Liver (tissue), 9 donors: ENCODE results near the gene PRORP. TPM values are rescaled to one million over a fixed set of nuclear protein-coding genes. Genes with fewer than 3 reads are reported as not detected.

Source experiments
- DNase-seq: peaks from one replicate; pipeline ENCODE4 v3.0.0-alpha.2; 2017; ENCODE audit warnings: low spot score
- H3K27ac ChIP-seq, 2 donors: one replicate each; pipeline ENCODE4 v1.7.0; 2013; ENCODE audit warnings: inconsistent platforms in 2 of 2, low read length in 2 of 2, control low read depth in 1 of 2, low read depth in 1 of 2, mild to moderate bottlenecking in 1 of 2
- H3K27me3 ChIP-seq, 4 donors: one replicate each; pipeline versions ENCODE4 v1.6.1 to v1.7.0; 2013; ENCODE audit warnings: low read length in 3 of 4, inconsistent platforms in 1 of 4, mild to moderate bottlenecking in 1 of 4, moderate library complexity in 1 of 4; ENCODE audit not compliant: control insufficient read depth in 4 of 4, insufficient read depth in 4 of 4
- H3K36me3 ChIP-seq, 4 donors: one replicate each; pipeline versions ENCODE4 v1.6.1 to v1.7.0; 2013; ENCODE audit warnings: low read length in 3 of 4, mild to moderate bottlenecking in 3 of 4, low read depth in 1 of 4, moderate library complexity in 1 of 4; ENCODE audit not compliant: control insufficient read depth in 4 of 4, insufficient read depth in 3 of 4
- H3K4me1 ChIP-seq, 4 donors: one replicate each; pipeline versions ENCODE4 v1.6.1 to v1.7.0; 2013; ENCODE audit warnings: low read length in 3 of 4, mild to moderate bottlenecking in 3 of 4, moderate library complexity in 1 of 4; ENCODE audit not compliant: control insufficient read depth in 4 of 4, insufficient read depth in 4 of 4
- H3K4me3 ChIP-seq, 3 donors: one replicate each; pipeline versions ENCODE4 v1.6.1 to v1.7.0; 2013; ENCODE audit warnings: low read length in 3 of 3, control low read depth in 1 of 3, low read depth in 1 of 3, mild to moderate bottlenecking in 1 of 3
- H3K9ac ChIP-seq, 2 donors: one replicate each; pipeline ENCODE4 v1.7.0; 2013; ENCODE audit warnings: low read length in 2 of 2, mild to moderate bottlenecking in 2 of 2, moderate library complexity in 2 of 2, control low read depth in 1 of 2, low read depth in 1 of 2
- H3K9me3 ChIP-seq, 4 donors: one replicate each; pipeline versions ENCODE4 v1.6.1 to v1.7.0; 2013; ENCODE audit warnings: low read length in 3 of 4; ENCODE audit not compliant: control insufficient read depth in 4 of 4
- EGR1 ChIP-seq, 2 donors: IDR thresholded peaks; 2 replicates each; pipeline ENCODE4 v1.6.1; 2016 to 2018; ENCODE audit warnings: antibody characterized with exemption in 2 of 2, low read depth in 2 of 2
- FOXA1 ChIP-seq: IDR thresholded peaks from 2 replicates; pipeline ENCODE4 v1.6.1; 2016; ENCODE audit warnings: antibody characterized with exemption
- FOXA2 ChIP-seq: IDR thresholded peaks from 2 replicates; pipeline ENCODE4 v1.6.1; 2016; ENCODE audit warnings: antibody characterized with exemption
- GABPA ChIP-seq, 2 donors: IDR thresholded peaks in 1 of 2; conservative IDR thresholded peaks in 1 of 2; 2 replicates each; pipeline ENCODE4 v1.6.1; 2016; ENCODE audit warnings: antibody characterized with exemption in 2 of 2, mild to moderate bottlenecking in 1 of 2, moderate library complexity in 1 of 2
- HNF4A ChIP-seq, 2 donors: conservative IDR thresholded peaks; 2 replicates each; pipeline ENCODE4 v1.6.1; 2016; ENCODE audit warnings: antibody characterized with exemption in 2 of 2, mild to moderate bottlenecking in 2 of 2
- JUND ChIP-seq, 2 donors: IDR thresholded peaks; 2 replicates each; pipeline ENCODE4 v1.6.1; 2016; ENCODE audit warnings: antibody characterized with exemption in 2 of 2
- NR2F2 ChIP-seq: IDR thresholded peaks from 2 replicates; pipeline ENCODE4 v1.6.1; 2016; ENCODE audit warnings: antibody characterized with exemption
- RAD21 ChIP-seq, 2 donors: IDR thresholded peaks; 2 replicates each; pipeline ENCODE4 v1.6.1; 2016; ENCODE audit warnings: antibody characterized with exemption in 2 of 2, mild to moderate bottlenecking in 2 of 2
- SP1 ChIP-seq: IDR thresholded peaks from 2 replicates; pipeline ENCODE4 v1.6.1; 2018; ENCODE audit warnings: antibody characterized with exemption, mild to moderate bottlenecking
- TAF1 ChIP-seq: conservative IDR thresholded peaks from 2 replicates; pipeline ENCODE4 v1.6.1; 2016; ENCODE audit warnings: antibody characterized with exemption, mild to moderate bottlenecking
- WGBS: extraction: QIAGEN DNeasy Blood & Tissue Kit; methylation state at CpG from one replicate; pipeline ENCODE4 v1.1.7; 2013; 5-methylcytosine and 5-hydroxymethylcytosine counted together
- polyA plus RNA-seq, 2 donors: library from polyadenylated mRNA; stranded (reverse) in 1 of 2; unstranded in 1 of 2; fragments of 200-250 nt in 1 of 2; fragments of >200 nt in 1 of 2; fragmentation: Nextera tagmentation in 1 of 2; extraction: Ambion mirVana in 1 of 2; gene quantifications; one replicate each; pipeline versions ENCODE4 v1.2.1 to v1.2.3, GENCODE V29; 2013 to 2015
- total RNA-seq, 2 donors: library from RNA; depleted of rRNA; stranded (reverse); fragments of >200 nt; gene quantifications; one replicate each; pipeline ENCODE4 v1.2.3, GENCODE V29; 2014
- TF ChIP-seq, protein P1 (sequence below): fragments of 150-350 bp; IDR thresholded peaks from 2 replicates; pipeline ENCODE4 v1.5.1; 2017; ENCODE audit warnings: improper control_type of control experiment, low read depth, low read length; ENCODE audit not compliant: missing input control
- TF ChIP-seq, protein P2 (sequence below): IDR thresholded peaks from 2 replicates; pipeline ENCODE4 v1.6.1; 2016; ENCODE audit warnings: antibody characterized with exemption
- TF ChIP-seq, protein P3 (sequence below): IDR thresholded peaks from 2 replicates; pipeline ENCODE4 v1.6.1; 2016; ENCODE audit warnings: antibody characterized with exemption
- donor health status: healthy.
- donor health status: healthy.
- donor health status: healthy.
- donor health status: healthy.
- donor health status: healthy.

PRORP gene
- total and polyA plus RNA-seq, 4 donors = 11.3 to 19.1 (median 14.4) TPM

DNA sequence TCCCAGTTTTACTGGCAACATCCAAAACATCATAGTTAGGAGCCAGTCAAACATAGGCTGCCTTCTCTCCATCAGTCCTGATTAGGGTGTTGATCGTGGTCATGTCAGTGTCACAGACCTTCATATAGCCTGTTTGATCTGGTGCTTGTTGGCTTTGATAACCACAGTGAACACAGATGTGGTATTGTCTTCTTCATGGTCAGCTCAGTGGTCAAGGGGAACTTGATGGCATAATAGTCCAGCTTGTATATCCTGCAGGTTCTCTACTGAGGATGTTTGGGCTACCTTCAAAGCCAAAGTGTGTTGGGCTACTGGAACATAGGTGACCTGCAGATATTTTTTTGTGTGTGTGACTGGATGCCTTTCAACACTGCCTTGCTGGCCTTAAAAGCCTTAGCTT is 21.7 kb downstream of the PRORP start:
- H3K27ac ChIP-seq = no peak overlapping the region
- no peaks in the 10 kb centered on the region for H3K27me3 ChIP-seq
- WGBS = 88% methylated on average over 1 of the region's 1 CpG
- no peak overlapping the region for H3K9ac ChIP-seq
- no peak for TF ChIP-seq JUND (IDR thresholded peaks at IDR 0.05)
- no peak for TF ChIP-seq EGR1 (IDR thresholded peaks at IDR 0.05; ENCODE audit: low read depth in 2 of 2)
- no peak for TF ChIP-seq SP1
- no peak for TF ChIP-seq TAF1
- no peak for TF ChIP-seq NR2F2
- H3K36me3 ChIP-seq = peaks cover 0 to 4% (median 0%) of the 10 kb centered on the region in 4 donors
- H3K9me3 ChIP-seq = no peaks in the 10 kb centered on the region
- H3K4me1 ChIP-seq = peaks cover 0 to 3% (median 0%) of the 10 kb centered on the region in 4 donors
- no peak for DNase-seq
- H3K4me3 ChIP-seq = no peak overlapping the region

DNA sequence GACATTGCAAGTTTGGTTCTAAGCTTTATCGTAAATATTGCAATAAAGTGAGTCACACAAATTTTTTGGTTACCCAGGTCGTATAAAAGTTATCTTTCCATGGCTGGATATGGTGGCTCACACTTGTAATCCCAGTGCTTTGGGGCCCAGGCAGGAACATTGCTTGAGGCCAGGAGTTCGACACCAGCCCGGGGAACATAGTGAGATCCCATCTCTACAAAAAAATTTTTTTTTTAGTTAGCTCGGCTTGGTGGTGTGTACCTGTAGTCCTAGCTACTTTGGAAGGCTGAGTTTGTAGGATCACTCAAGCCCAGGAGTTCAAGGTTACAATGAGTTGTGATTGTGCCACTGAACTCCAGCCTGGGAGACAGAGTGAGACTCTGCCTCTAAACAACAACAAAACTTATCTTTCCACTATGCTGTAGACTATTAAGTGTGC is 24.4 kb downstream of the PRORP start:
- no peak overlapping the region for H3K4me3 ChIP-seq
- TF ChIP-seq HNF4A (conservative IDR thresholded peaks at IDR 0.05) (peak in 1 of 2 donors; percentile 13), NR2F2 (no peak)
- 89% methylated on average over 5 of the region's 5 CpGs for WGBS

DNA sequence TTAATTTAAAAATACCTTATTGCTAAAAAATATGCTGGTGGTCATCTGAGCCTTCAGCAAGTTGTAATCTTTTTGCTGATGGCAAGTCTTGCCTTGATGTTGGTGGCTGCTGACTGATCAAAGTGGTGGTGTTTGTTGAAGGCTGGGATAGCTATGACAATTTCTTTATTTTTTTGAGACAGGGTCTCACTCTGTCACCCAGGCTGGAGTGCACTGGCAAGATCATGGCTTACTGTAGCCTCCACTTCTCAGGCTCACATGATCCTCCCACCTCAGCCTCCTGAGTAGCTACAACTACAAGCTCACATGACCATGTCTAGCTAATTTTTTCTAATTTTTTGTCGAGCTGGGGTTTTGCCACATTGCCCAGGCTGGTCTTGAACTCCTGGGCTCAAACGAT is 24.8 kb downstream of the PRORP start:
- no peak for TF ChIP-seq EGR1 (IDR thresholded peaks at IDR 0.05; ENCODE audit: low read depth in 2 of 2)
- TF ChIP-seq, protein P1, sequence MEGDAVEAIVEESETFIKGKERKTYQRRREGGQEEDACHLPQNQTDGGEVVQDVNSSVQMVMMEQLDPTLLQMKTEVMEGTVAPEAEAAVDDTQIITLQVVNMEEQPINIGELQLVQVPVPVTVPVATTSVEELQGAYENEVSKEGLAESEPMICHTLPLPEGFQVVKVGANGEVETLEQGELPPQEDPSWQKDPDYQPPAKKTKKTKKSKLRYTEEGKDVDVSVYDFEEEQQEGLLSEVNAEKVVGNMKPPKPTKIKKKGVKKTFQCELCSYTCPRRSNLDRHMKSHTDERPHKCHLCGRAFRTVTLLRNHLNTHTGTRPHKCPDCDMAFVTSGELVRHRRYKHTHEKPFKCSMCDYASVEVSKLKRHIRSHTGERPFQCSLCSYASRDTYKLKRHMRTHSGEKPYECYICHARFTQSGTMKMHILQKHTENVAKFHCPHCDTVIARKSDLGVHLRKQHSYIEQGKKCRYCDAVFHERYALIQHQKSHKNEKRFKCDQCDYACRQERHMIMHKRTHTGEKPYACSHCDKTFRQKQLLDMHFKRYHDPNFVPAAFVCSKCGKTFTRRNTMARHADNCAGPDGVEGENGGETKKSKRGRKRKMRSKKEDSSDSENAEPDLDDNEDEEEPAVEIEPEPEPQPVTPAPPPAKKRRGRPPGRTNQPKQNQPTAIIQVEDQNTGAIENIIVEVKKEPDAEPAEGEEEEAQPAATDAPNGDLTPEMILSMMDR = no peak
- no peak for TF ChIP-seq NR2F2
- no peak for TF ChIP-seq FOXA2
- TF ChIP-seq JUND (IDR thresholded peaks at IDR 0.05) = no peak
- no peak for TF ChIP-seq SP1
- TF ChIP-seq GABPA (IDR thresholded peaks at IDR 0.05 in 1 of 2, conservative IDR thresholded peaks at IDR 0.05 in 1 of 2) = no peak
- no peak for TF ChIP-seq FOXA1
- no peak for TF ChIP-seq RAD21 (IDR thresholded peaks at IDR 0.05)
- TF ChIP-seq, protein P2, sequence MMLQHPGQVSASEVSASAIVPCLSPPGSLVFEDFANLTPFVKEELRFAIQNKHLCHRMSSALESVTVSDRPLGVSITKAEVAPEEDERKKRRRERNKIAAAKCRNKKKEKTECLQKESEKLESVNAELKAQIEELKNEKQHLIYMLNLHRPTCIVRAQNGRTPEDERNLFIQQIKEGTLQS = no peak
- TF ChIP-seq, protein P3, sequence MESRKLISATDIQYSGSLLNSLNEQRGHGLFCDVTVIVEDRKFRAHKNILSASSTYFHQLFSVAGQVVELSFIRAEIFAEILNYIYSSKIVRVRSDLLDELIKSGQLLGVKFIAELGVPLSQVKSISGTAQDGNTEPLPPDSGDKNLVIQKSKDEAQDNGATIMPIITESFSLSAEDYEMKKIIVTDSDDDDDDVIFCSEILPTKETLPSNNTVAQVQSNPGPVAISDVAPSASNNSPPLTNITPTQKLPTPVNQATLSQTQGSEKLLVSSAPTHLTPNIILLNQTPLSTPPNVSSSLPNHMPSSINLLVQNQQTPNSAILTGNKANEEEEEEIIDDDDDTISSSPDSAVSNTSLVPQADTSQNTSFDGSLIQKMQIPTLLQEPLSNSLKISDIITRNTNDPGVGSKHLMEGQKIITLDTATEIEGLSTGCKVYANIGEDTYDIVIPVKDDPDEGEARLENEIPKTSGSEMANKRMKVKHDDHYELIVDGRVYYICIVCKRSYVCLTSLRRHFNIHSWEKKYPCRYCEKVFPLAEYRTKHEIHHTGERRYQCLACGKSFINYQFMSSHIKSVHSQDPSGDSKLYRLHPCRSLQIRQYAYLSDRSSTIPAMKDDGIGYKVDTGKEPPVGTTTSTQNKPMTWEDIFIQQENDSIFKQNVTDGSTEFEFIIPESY = no peak
- H3K9ac ChIP-seq = no peak overlapping the region
- no peaks in the 10 kb centered on the region for H3K36me3 ChIP-seq
- 90% methylated on average over 2 of the region's 2 CpGs for WGBS
- DNase-seq = no peak
- H3K4me1 ChIP-seq = peaks cover 0 to 3% (median 0%) of the 10 kb centered on the region in 4 donors
- no peak overlapping the region for H3K27ac ChIP-seq
- H3K4me3 ChIP-seq = no peak overlapping the region
- H3K27me3 ChIP-seq = no peaks in the 10 kb centered on the region
- H3K9me3 ChIP-seq = no peaks in the 10 kb centered on the region

More for the DNA sequence above, 24.4 kb downstream of the PRORP start:
- H3K4me1 ChIP-seq = peaks cover 0 to 3% (median 0%) of the 10 kb centered on the region in 4 donors
- no peak for DNase-seq
- no peaks in the 10 kb centered on the region for H3K9me3 ChIP-seq
- no peaks in the 10 kb centered on the region for H3K27me3 ChIP-seq
- H3K27ac ChIP-seq = no peak overlapping the region
- H3K36me3 ChIP-seq = no peaks in the 10 kb centered on the region
- no peak overlapping the region for H3K9ac ChIP-seq
